ENCODE data around the gene ASRGL1.

The ASRGL1 gene

DNA sequence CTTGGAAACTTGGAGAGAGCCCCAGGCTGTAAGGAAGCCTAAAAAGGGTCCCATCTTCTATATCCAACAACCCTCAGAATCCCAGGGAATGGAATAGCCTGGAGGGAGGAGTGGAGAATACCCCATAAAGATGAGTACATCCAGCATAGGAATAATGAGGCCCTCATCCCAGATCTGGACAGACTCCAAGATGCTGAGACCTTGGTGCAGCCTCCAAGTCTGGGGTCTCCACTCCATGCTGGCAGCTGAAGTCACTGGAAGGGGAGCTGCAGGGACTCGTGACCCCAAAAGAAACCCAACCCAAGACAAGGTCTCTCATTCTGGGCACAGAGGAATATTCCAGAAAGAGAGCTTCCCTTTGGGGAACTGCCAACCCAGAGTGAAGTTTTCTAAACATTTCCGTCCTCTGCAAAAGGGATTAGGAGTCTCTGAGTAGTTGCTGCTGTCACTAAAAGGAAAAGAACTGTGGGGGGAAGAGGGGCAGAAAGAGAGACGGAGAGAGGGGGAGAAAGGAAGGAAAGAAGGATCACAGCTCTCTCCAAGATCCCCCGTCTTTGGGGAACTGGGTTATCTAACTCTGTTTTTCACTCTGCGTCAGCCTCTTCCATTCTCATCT, 82.2 kb downstream of the ASRGL1 start:
- no peak for DNase-seq

DNA sequence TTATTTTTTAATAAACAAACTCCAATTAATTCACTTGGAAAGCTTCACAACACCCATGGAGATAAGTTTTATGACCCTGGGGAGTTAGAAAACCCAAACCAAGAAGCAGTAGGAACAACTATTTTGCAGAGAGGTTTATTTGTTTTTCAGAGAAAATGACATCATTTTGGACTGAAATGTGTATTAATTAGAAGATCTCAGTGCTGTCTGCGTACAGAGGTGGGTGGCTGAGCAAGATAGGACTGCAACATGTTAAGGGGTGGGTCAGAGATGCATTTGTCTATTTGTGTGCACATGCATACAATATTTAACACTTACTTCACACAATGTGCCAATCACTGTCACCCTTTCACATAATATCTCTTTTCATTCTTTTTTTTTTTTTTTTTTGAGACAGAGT, 82.7 kb downstream of the ASRGL1 start:
- no peak for DNase-seq

DNA sequence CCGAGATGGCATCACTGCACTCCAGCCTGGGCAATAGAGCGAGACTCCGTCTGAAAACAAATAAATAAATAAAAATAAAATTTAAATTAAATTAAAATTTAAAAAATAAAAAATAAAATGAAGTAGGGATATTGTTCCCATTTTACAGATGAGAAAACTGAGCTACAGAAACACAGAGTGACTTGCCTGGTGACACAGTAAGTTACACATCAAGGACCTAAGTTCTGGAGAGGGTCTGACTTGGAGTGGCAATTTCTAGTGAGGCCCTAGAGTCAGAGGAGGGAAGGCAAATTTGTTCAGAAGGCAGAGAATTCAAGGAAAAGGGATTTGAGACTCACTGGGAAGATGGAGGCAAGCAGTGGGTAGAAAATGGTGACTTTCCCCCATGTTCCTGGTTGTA, 83.6 kb downstream of the ASRGL1 start:
- DNase-seq: no peak

DNA sequence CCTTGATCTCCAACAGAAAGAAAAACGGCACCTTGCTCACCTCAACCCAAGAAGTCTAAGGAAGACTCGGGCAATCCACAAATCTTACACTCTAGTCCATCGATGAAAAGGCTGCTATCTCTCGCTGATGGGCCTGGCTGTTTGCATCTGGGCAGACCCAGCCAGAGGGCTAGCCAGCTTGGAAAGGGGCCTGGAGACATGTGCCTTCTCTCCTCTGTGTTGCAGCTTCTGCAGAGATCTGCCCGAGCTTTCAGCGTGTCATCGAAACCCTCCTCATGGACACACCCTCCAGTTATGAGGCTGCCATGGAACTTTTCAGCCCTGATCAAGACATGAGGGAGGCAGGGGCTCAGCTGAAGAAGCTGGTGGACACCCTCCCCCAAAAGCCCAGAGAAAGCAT, 84.7 kb downstream of the ASRGL1 start:
- DNase-seq: no peak

DNA sequence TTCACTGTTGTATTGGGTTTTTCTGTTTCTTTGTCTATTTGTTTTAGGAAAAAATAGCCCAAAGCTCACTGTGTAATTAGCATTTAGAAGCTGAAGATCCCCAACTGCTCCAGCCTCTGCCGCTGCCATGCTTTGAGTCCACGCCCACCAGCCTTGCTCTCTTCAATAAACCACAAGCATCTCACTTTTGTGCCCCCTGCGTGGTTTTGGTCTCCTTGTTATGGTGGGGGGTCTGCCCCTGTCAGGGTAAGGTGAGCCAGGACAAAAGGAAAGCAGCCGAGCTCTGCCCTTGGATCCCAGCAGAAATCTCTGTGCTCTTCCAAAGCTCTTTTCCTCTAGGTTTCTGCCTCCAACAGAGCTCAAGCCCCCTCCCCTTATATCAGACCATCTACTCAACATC, 85.8 kb downstream of the ASRGL1 start:
- no peak for DNase-seq

DNA sequence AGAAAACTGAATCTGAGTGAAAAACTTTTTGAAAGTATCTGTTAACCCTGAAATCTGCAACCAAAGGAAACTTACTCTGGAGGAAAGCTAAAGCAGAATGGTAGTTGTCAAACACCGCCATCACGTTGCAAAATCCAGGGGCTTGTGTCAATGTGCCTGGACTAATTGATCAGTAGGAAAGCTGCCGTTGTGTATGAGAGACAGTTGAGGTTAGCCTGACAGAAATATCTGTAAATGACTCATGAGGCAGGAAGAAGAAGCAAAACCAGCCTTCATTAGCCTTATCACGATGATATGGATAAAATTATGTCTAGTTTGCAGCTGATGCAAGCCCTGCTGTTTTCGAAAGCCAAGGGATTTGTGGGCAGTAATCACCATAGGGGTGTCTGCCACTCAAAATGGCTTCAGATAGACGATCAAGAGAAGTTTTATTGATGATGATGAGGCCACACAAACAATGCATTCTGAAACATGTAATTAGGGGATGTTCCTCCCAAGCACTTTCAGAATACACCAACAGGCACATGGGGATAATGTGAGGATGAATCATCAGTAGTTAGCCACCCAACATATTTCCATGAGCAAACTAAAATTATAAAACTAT, 90.5 kb downstream of the ASRGL1 start:
- DNase-seq: no peak

DNA sequence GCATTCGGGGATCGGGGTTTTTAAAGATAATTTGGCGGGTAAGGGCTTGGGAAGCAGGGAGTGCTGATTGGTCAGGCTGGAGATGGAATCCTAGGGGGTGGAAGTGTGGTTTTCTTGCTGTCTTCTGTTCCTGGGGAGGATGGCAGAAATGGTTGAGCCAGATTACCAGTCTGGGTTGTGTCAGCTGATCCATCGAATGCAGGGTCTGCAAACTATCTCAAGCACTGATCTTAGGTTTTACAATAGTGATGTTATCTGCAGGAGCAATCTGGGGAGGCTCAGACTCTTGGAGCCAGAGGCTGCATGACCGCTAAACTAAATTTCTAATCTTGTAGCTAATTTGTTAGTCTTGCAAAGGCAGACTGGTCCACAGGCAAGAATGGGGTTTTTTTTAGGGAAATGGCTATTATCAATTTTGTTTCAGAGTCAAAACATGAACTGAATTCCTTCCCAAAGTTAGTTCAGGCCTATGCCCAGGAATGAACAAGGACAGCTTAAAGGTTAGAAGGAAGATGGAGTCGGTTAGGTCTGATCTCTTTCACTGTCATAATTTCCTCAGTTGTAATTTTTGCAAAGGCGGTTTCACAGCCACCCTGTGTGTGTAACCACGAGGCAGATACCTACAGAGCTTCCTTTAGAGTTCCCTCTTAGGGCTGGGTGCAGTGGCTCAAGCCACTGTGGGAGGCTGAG, 91.8 kb downstream of the ASRGL1 start:
- DNase-seq: no peak

DNA sequence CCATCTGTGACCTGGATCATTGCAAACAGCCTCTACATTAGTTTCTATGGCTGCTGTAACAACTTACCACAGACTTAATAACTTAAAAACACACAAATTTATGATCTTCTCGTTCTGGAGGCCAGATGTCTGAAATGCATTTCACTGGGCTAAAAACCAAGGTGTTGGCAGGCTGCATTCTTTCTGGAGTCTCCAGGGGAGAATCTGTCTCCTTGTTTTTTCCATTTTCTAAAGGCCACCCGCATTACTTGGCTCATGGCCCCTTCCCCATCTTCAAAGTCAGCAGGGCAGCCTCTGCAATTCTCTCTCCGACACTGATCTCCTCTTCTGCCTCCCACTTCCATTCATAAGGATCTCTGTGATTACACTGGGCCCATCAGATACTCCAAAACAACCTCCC, 93.2 kb downstream of the ASRGL1 start:
- DNase-seq: no peak

DNA sequence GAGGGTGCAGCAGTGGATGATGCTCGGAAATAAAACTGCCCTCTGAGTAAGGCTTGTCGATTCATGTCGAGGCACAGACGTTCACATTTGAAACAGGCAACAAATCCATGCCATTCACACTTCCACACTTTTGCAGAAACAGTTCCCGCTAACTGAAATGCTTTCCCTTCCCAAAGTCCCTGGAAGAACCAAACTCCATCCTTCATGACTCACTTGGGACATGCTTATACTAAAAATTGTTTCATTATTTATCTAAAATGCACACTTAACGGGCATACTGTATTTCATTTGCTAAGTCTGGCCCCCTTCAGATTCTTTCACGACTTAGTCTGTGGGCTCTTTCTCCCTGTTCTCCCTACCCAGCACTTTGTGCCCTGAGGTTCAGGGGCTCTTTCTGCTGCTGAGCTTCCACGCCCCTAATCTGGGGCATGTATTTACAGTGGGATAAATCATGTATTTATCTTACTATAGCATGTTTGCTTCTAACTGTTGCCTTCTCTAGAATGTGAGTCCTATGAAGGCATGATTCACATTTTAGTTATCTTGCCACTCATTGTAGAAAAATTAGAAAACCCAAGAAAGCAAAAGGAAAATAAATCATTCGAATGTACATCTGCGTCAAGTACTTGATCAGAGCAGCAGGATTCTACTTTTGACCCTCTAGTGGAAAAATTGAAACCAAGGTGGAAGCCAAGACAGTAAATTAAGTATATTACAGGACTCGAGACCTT, 94.1 kb downstream of the ASRGL1 start:
- no peak for DNase-seq

DNA sequence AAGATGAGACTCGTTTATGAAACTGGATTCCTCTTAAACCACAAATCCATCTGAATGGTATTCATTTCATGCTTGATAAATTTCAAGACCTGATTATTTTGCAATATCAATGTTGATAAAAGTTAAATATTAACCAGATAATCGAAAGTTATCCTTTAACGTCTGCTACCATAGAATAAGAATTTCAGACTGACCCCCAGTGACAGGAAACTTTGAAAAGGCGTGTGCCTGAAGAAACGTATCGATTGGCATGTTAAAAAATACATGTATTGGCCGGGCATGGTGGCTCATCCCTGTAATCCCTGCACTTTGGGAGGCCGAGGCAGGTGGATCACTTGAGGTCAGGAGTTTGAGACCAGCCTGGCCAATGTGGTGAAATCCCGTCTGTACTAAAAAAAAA, 95.4 kb downstream of the ASRGL1 start:
- no peak for DNase-seq

DNA sequence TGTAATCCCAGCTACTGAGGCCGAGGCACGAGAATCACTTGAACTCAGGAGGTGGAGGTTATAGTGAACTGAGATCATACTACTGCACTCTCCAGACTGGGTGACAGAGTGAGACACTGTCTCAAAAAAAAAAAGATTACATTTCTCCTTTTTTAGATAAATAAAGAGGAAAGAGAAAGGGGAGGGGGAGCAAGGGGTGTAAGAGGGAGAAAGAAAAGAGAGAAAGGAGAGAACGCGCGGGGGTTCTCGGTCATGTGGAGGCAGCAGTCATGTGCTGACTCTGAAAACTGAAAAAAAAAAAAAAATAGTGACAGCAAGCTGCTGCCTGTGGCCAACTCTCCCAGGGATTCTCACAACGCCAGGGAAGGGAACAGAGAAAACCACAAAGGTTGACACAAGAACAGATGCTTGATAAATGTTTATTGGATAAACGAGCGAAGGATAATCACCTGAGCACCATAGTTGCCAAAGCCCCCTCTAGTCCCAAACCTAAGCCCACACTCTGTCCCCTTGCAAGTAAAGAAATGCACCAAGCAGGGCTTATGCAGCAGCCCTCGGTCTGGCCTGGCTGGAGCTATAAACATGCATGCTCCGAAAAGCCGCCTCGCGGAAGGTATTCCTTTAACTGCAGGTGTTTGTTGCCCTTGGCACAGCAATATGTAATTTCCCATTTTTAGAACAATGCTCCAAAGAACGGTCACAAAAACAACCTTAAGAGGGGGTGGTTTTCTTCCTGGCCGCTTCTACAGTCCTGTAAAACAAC, 96.1 kb downstream of the ASRGL1 start:
- no peak for DNase-seq

DNA sequence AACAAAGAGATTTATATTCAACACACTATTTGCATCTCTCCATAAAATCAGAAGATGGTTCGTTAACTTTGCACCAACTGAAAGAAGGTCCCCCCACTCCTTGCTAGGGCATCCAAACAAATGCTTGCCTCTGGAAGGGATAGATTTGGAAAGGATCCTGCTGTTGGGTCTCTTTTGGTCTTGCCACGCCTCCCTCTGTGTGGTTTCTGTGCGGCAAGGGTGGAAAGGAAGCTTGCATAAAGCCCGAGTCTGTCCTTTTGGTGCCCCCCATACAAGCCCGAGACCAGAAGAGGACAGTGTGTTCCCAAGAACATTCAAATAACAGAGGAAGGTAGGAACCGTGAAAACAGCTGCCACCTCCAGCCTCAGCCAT, 96.6 kb downstream of the ASRGL1 start:
- DNase-seq: no peak

DNA sequence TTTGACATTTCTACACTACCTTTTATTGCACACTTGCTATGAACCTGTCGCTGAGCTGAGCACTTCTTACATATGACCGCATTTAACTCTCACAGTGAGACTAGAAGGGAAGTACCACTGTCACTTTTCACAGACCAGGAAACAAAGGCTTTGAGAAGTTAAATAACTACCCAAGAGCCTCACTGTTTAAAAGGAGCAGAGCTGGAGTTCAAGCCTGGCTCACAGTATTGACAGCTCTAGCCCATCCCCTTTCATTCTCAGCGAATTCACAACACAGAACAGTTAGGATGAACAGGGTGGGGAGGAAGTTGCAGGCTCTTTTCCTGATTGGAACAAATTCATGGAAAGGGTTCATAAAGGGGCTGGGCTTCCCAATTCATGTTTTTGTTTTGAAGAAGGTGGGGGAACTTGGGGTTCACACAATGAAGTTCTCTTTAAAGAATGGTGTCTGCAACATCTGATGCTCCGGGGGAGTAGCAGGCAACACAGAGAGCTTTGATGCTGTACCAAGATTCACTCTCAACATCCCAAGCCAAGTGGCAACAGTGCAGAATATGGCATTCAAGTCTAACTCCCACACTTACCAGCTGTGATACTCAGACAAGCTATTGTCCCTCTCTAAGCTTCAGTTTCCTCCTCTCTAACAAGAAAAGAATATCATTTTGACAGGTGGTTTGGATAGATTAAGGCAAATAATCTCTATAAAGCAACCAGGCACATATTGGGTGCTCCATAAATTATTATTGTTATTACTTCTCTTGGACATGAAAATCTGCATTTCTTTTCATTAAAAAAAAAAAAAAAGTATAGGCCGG, 98.8 kb downstream of the ASRGL1 start:
- no peak for DNase-seq

DNA sequence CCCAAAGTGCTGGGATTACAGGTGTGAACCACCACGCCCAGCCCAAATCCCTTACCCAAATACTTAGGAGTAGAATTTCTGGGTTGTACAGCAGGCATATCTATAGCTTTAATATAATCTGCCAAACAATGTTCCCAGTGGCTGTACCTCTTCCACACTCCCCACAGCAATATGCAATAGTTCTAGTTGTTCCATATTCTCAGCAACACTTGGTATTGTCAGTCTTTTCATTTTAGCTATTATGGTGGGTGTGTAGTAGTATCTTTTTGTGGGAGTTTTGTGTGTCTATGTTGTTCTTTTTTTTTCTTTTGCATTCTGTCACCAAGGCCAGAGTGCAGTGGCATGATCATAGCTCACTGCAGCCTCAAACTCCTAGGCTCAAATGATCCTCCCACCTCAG, 100.4 kb downstream of the ASRGL1 start:
- DNase-seq: no peak

DNA sequence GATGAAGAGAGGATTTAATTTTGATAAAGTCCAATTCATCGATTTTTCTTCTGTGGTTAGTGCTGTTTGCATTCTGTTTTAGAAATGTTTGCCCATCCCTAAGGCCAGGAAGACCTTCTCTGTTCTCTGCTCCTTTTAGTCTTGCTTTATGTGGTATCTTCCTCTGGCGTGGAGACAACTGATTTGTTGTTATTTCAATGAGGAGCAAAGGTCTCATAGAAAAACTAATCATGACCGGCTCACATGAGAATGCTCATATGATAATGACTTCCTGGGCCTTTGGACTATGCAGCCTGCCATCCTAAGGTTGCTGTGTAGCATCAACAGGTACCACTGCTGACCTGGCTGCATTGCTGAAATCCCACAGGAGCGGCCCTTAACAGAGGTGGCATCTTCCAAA, 101.4 kb downstream of the ASRGL1 start:
- DNase-seq: no peak

DNA sequence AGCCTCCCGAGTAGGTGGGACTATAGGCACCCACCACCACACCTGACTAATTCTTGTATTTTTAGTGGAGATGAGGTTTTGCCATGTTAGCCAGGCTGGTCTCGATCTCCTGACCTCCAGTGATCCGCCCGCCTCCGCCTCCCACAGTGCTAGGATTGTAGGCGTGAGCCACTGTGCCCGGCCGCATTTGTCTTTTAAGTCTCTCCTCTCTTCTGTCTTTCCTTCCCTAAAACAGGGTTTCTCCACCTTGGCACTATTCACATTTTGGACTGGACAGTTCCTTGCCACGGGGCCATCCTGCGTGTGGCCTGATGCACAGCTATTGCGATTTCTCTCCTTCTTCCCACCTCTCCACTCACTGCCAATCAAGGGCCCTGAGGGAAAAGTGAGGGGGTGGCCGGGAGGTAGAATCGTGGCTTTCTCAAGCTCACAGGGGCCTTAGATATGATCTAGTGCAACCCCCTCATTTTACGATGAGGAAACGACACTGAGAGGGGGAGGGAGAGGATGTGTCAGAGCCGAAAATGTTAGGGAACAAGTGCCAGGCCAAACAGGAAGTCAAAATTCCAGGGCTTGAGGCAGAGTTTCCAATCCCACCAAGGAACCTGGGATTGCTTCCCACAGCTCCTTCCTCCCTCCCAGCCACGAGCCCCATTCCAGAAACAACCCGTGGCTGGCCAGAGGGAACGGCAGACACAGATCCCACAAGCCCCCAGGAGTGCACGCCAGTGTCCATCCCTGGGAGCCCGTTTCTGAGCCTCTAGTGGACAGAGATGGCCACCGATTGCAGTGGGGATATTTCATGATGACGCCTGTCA, 102.7 kb downstream of the ASRGL1 start:
- no peak for DNase-seq

Measured in activated T-cell treated with anti-CD3 and anti-CD28 coated beads, Interleukin-2, amount 50 U/mL, for 1 hour (primary cell).